Transverse colon (tissue), 3 donors: ENCODE results near the gene ACSS2.

Experiments
- CTCF ChIP-seq, 5 experiments: fragments of 200-600 bp in 3 of 5; fragments of 450-650 bp in 2 of 5; sonication (generic) in 3 of 5; IDR thresholded peaks; 1 replicate in 2 of 5; 2 replicates in 3 of 5; pipeline ENCODE4 v1.5.1; 2016 to 2017; ENCODE audit warnings: antibody characterized with exemption in 5 of 5, inconsistent platforms in 3 of 5, mild to moderate bottlenecking in 2 of 5, moderate library complexity in 1 of 5
- POLR2A ChIP-seq: fragments of 450-650 bp; IDR thresholded peaks from one replicate; pipeline ENCODE4 v1.6.1; 2016; ENCODE audit warnings: antibody characterized with exemption, mild to moderate bottlenecking, moderate library complexity

- TF ChIP-seq CTCF (IDR thresholded peaks at IDR 0.05) (no peak), POLR2A (no peak)
Measured at GRCh38 chr20:34848597-34848996, 27.8 kb upstream of the ACSS2 start.
